ENCODE results near the gene ZWILCH.

- TF ChIP-seq CTCF (conservative IDR thresholded peaks at IDR 0.05; ENCODE audit: low read depth, low read length), result no peak
- no peak for TF ChIP-seq BHLHE40 (IDR thresholded peaks at IDR 0.05; ENCODE audit: low read depth, low read length)
- no peak for TF ChIP-seq MAFK (IDR thresholded peaks at IDR 0.05; ENCODE audit: low read depth, low read length)
- TF ChIP-seq POLR2A (IDR thresholded peaks at IDR 0.05; ENCODE audit: low read depth, low read length), result no peak
- TF ChIP-seq FOS (IDR thresholded peaks at IDR 0.05; ENCODE audit: low read depth, low read length), result no peak
- no peak for TF ChIP-seq RAD21 (IDR thresholded peaks at IDR 0.05; ENCODE audit: low read length)
- no peak for TF ChIP-seq ELK1 (IDR thresholded peaks at IDR 0.05; ENCODE audit: borderline replicate concordance, low read depth, low read length)
- TF ChIP-seq SMC3 (IDR thresholded peaks at IDR 0.05; ENCODE audit: low read depth, low read length), result no peak
- TF ChIP-seq RFX5 (IDR thresholded peaks at IDR 0.05; ENCODE audit: low read depth, low read length), result no peak
- no peak for TF ChIP-seq USF2 (IDR thresholded peaks at IDR 0.05; ENCODE audit: low read depth, low read length)
- TF ChIP-seq CEBPB (IDR thresholded peaks at IDR 0.05; ENCODE audit: low read depth, low read length), result no peak
- no peak for TF ChIP-seq MAZ (IDR thresholded peaks at IDR 0.05; ENCODE audit: borderline replicate concordance, low read depth, low read length)
- TF ChIP-seq MXI1 (IDR thresholded peaks at IDR 0.05; ENCODE audit: borderline replicate concordance, low read depth, low read length), result no peak
- no peak for TF ChIP-seq RCOR1 (IDR thresholded peaks at IDR 0.05; ENCODE audit: insufficient replicate concordance, low read length)
Observed at GRCh38 chr15:66481107-66481856, 23.8 kb upstream of the ZWILCH start.
